ENCODE data around the gene PARD3B.

DNA sequence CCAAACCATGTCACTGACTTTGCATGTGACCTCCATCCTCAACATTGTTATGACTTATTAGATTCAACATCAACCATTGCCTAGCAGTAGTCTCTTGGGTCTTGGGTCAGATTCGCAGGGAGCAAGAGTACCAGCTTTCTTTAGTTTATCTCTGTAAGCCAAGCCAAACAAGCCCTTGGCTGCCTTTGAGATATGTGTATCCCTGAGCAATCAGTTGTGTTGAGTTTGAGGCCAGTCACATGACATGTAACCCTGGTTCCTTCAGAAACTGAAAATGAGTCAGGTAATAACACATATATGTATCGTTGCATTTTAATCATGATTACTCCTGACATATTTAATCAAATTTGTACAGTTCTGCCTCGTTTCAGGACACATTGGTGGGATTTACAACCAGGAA is 173.3 kb downstream of the PARD3B start:
- TF ChIP-seq POLR2AphosphoS5 (IDR thresholded peaks at IDR 0.05; ENCODE audit: low read depth, low read length) (no peak), POU2F2 (IDR thresholded peaks at IDR 0.05; ENCODE audit: low read depth, low read length) (no peak), POLR2A (IDR thresholded peaks at IDR 0.05; ENCODE audit: low read depth, low read length) (no peak), PAX5 (IDR thresholded peaks at IDR 0.05; ENCODE audit: insufficient read depth, low read length, severe bottlenecking) (no peak), TAF1 (IDR thresholded peaks at IDR 0.05; ENCODE audit: low read depth, low read length) (no peak), SPI1 (IDR thresholded peaks at IDR 0.05; ENCODE audit: low read depth, low read length) (no peak)

Data from GM12891 (cell line).